Fibroblast of pulmonary artery (primary cell): ENCODE data around the gene PNMA8A.

Experiments
- DNase-seq: peaks from one replicate; pipeline ENCODE4 v3.0.0-alpha.2; 2010; ENCODE audit warnings: low read depth
- H3K4me3 ChIP-seq: replicated peaks from 2 replicates; pipeline ENCODE4 v1.5.1; 2011; ENCODE audit warnings: low read depth, mild to moderate bottlenecking, control low read depth, low read length, moderate library complexity
- TF ChIP-seq, protein P1 (sequence below): IDR thresholded peaks from 2 replicates; pipeline ENCODE4 v1.5.1; 2011; ENCODE audit warnings: mild to moderate bottlenecking, control low read depth, low read length, inconsistent platforms; ENCODE audit errors: missing control alignments

The PNMA8A gene

DNA sequence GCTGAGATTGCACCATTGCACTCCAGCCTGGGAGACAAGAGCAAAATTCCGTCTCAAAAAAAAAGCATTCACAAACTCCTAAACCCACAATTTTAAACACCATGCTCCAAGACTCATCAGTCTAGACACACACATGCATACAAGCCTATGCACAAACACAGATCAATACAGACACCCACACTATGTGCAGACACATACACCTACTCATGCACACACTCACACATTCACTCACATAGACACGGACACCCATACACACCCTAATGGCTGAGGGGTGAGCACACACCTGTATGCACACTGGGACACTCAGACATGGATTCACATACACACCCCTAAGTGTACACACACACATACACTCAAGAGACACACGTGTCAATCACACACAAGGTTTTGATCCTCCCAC, 15.0 kb upstream of the PNMA8A start:
- H3K4me3 ChIP-seq = no peak overlapping the region
- TF ChIP-seq, protein P1, sequence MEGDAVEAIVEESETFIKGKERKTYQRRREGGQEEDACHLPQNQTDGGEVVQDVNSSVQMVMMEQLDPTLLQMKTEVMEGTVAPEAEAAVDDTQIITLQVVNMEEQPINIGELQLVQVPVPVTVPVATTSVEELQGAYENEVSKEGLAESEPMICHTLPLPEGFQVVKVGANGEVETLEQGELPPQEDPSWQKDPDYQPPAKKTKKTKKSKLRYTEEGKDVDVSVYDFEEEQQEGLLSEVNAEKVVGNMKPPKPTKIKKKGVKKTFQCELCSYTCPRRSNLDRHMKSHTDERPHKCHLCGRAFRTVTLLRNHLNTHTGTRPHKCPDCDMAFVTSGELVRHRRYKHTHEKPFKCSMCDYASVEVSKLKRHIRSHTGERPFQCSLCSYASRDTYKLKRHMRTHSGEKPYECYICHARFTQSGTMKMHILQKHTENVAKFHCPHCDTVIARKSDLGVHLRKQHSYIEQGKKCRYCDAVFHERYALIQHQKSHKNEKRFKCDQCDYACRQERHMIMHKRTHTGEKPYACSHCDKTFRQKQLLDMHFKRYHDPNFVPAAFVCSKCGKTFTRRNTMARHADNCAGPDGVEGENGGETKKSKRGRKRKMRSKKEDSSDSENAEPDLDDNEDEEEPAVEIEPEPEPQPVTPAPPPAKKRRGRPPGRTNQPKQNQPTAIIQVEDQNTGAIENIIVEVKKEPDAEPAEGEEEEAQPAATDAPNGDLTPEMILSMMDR = no peak
- no peak for DNase-seq

DNA sequence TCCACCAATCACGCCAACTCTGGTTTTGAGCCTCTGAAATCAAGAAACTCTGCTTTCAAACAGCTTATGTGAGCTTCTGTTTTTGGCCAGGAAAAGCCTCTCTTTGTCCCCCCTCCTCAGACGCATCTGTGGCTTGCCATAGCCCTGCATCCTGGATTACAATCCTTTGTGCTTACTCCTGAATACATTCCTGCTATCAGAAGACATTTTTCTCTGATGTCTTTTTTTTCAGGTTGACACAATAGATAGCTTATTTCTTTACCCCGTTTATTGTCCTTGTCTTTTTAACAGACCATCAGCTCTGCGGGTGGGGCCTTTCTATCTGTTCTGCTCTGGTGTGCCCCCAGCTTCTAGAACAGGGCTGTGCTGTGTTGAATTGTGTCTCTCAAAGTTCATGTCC, 13.3 kb upstream of the PNMA8A start:
- H3K4me3 ChIP-seq = no peak overlapping the region
- TF ChIP-seq, protein P1 = no peak
- DNase-seq = no peak

DNA sequence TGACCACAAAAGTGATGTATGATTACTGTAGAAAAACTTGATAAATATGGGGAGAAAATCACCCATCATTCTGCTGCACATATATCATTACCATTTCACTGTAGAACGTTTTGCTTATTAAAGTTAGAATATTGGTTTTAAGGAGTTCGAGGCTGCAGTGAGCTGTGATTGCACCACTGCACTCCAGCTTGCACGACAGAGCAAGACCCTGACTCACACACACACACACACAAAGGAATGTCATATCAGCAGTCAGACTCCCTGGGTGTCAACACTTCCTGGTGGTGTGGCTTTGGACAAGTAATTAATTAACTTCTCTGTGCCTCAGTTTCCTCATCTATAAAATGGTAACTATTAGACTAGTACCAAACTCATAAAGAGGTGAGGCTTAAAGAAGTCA, 11.3 kb upstream of the PNMA8A start:
- DNase-seq = peak; percentile 39
- TF ChIP-seq, protein P1 = no peak
- H3K4me3 ChIP-seq = no peak overlapping the region

DNA sequence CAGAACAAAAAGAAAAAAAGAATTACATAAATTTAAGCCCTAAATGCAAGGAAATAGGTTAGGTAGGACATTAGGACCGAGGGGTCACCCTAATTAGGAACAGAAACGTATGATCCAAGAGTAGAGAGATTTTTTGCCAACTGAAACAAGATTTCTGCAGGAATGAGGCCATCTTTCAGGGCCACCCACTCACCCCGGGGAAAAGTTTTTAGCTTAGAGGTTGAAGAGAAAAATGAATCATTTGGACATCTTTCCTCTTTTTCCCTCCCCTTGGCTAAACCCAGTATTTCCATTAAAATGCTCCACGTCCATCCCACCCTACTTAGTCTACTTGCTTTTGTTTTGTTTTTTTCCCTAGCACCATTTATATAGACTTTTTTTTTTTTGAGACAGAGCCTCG, 10.6 kb upstream of the PNMA8A start:
- peak; percentile 25 for DNase-seq
- H3K4me3 ChIP-seq = no peak overlapping the region

DNA sequence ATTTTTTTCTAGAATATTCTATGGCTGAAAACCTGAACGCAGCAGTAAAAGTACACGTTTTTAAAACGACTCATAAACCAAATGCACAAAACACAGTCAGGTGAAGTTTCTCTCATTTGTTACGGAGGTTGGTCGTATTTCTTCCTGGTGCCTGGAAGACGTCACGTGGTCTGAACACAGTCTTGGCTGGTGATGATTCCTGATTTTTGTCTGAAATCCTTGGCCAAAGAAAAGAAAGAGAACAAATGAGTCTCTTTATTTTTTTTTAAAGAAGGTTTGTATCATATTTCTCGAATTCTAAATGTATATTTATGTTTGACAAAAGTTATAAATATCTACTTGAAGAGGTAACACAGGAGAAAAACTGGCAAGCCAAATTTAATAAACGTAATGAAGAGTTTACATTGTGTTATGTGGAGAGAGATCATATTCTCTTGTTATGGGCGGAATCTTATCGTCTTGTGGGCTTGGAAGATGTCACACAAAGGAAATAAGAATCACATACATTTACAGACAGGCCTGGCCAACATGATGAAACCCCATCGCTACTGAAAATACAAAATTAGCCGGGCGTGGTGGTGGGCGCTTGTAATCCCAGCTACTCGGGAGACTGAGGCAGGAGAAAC, 10.0 kb upstream of the PNMA8A start:
- peak; percentile 51 for DNase-seq
- H3K4me3 ChIP-seq = no peak overlapping the region
- TF ChIP-seq, protein P1 = no peak

More for the DNA sequence above, 10.6 kb upstream of the PNMA8A start:
- TF ChIP-seq, protein P1 = no peak

DNA sequence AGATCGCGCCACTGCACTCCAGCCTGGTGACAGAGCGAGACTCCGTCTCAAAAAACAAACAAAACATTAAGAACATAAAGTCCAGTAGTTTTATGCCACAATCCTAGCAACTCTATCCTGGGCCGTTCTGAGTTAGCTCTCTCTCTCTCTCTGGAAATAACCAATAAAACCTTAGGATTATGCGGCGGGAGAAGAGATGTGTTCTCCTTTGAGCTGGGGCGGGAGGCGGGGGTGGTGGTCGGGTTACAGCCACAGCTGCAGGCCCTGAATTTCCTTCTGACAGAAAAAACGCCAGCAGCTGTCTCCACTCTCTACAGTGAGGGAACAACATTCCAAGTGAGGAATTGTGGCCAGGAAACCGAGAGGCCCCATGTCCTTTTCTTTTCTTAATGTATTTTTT, 9.1 kb upstream of the PNMA8A start:
- TF ChIP-seq, protein P1 = no peak
- peak; percentile 80 for DNase-seq
- no peak overlapping the region for H3K4me3 ChIP-seq

DNA sequence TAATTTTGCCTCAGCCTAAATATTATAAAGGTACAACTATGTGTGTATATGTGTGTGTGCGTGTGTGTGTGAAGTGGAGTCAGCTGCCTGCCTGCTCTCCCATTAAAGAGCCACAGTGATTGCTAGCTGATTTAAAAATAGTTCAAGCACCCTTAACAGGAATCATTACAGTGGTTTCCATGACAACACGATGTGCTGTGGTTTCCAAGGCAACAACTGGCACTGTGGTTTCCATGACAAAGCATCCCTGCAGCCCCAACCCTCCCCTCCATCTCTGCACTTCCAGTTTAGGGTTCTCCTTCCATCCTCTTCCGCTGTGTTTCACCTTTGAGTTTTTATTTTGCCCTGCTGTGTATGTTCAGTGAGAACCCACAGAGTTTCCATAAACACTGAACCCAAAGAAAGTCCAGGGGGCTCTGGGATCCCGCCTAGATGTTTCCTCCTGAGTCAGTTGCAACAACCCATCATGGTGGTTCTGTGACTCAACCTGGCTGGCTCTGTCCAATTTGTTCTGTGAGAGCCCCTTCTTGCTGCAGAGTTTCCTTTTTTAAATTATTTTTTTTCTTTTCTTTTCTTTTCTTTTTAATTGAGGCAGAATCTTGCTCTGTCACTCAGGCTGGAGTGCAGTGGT, 7.1 kb upstream of the PNMA8A start:
- TF ChIP-seq, protein P1 = no peak
- DNase-seq = peak; percentile 60
- no peak overlapping the region for H3K4me3 ChIP-seq
